ENCODE measurements around the gene INPP5F. TPM values are rescaled to one million over a fixed set of nuclear protein-coding genes. Genes with fewer than 3 reads are reported as not detected.

INPP5F gene
- total RNA-seq, 1 experiment from 2014 or later = 26.4 TPM

- H3K27me3 ChIP-seq (replicated peaks; ENCODE audit: control insufficient read depth, insufficient read depth, low read length) = no peaks in the 10 kb centered on the region
- intact Hi-C loops (cut with micrococcal nuclease; ENCODE audit: unreplicated experiment) = no loop called here
- Mint-ChIP-seq H3K36me3 (ENCODE audit: insufficient read depth, unreplicated experiment) (peaks cover 6% of the 10 kb centered on the region), H3K4me1 (ENCODE audit: low read depth, unreplicated experiment) (peaks cover 41% of the 10 kb centered on the region), H3K27ac (ENCODE audit: unreplicated experiment) (peak overlapping the region; percentile 3), H3K9me3 (ENCODE audit: unreplicated experiment) (no peaks in the 10 kb centered on the region), H3K27me3 (ENCODE audit: insufficient read depth, unreplicated experiment) (no peaks in the 10 kb centered on the region), H3K4me3 (ENCODE audit: unreplicated experiment) (peak overlapping the region; percentile 9)
- peaks cover 8% of the 10 kb centered on the region; the same call in 1 of the 2 replicates for H3K9me3 ChIP-seq
- no peak for TF ChIP-seq CTCF (IDR thresholded peaks at IDR 0.05; ENCODE audit: insufficient read depth in 1 of 2, low read depth in 1 of 2, low read length in 1 of 2, severe bottlenecking in 1 of 2, unreplicated experiment in 1 of 2)
- H3K4me1 ChIP-seq = peaks cover 36% of the 10 kb centered on the region
- no peak for DNase-seq
- no TSS peak for BruUV-seq (replicated peaks)
- CTCF ChIA-PET = no interaction called here
- no peak overlapping the region for H3K4me3 ChIP-seq (ENCODE audit: low read depth, low read length)
- POLR2A ChIA-PET = interaction anchor here (0.6 kb wide), 1 partner anchor 150 kb away, joined by 3 read pairs; the partner anchor contains the start of gene MCMBP
- no peaks in the 10 kb centered on the region for H3K36me3 ChIP-seq (ENCODE audit: control insufficient read depth, insufficient read depth, low read length)
These were observed 2.7 kb upstream of the INPP5F start for GRCh38 chr10:119723161-119723560.

- Histone ChIP-seq H3K4me1 (peaks cover 40% of the 10 kb centered on the region), H3K36me3 (ENCODE audit: control insufficient read depth, insufficient read depth, low read length) (no peaks in the 10 kb centered on the region), H3K27me3 (replicated peaks; ENCODE audit: control insufficient read depth, insufficient read depth, low read length) (no peaks in the 10 kb centered on the region), H3K9me3 (peaks cover 8% of the 10 kb centered on the region; the same call in 1 of the 2 replicates), H3K4me3 (ENCODE audit: low read depth, low read length) (no peak overlapping the region)
- H3K36me3 Mint-ChIP-seq (ENCODE audit: insufficient read depth, unreplicated experiment) = peaks cover 6% of the 10 kb centered on the region
- peak overlapping the region; percentile 3 for H3K27ac Mint-ChIP-seq (ENCODE audit: unreplicated experiment)
- H3K4me1 Mint-ChIP-seq (ENCODE audit: low read depth, unreplicated experiment) = peaks cover 45% of the 10 kb centered on the region
- no peaks in the 10 kb centered on the region for H3K9me3 Mint-ChIP-seq (ENCODE audit: unreplicated experiment)
- peak overlapping the region; percentile 9 for H3K4me3 Mint-ChIP-seq (ENCODE audit: unreplicated experiment)
- no peak for TF ChIP-seq CTCF (IDR thresholded peaks at IDR 0.05; ENCODE audit: insufficient read depth in 1 of 2, low read depth in 1 of 2, low read length in 1 of 2, severe bottlenecking in 1 of 2, unreplicated experiment in 1 of 2)
- POLR2A ChIA-PET = interaction anchor here (0.6 to 1.1 kb wide), 3 partner anchors 10 to 169 kb away, joined by 3 to 5 read pairs (median 4); partner anchors contain the start of genes MCMBP and SEC23IP
- H3K27me3 Mint-ChIP-seq (ENCODE audit: insufficient read depth, unreplicated experiment) = no peaks in the 10 kb centered on the region
- BruUV-seq (replicated peaks) = no TSS peak
- CTCF ChIA-PET = no interaction called here
- intact Hi-C loops (cut with micrococcal nuclease; ENCODE audit: unreplicated experiment) = no loop called here
- DNase-seq = no peak
These were observed 2.2 kb upstream of the INPP5F start for GRCh38 chr10:119723624-119724023.

- ChIA-PET POLR2A (interaction anchor here (0.6 to 2.3 kb wide), 18 partner anchors 11 to 470 kb away, joined by 3 to 31 read pairs (median 6); partner anchors contain the start of genes BAG3, MCMBP, SEC23IP and TIAL1), CTCF (interaction anchor here (0.6 to 2.2 kb wide), 12 partner anchors 10 to 518 kb away, joined by 3 to 20 read pairs (median 7); no protein-coding TSS in a partner anchor)
- peak overlapping the region; percentile 91 for H3K4me3 Mint-ChIP-seq (ENCODE audit: unreplicated experiment)
- H3K27me3 ChIP-seq (replicated peaks; ENCODE audit: control insufficient read depth, insufficient read depth, low read length) = no peaks in the 10 kb centered on the region
- H3K36me3 ChIP-seq (ENCODE audit: control insufficient read depth, insufficient read depth, low read length) = no peaks in the 10 kb centered on the region
- peak overlapping the region; percentile 77 for H3K4me3 ChIP-seq (ENCODE audit: low read depth, low read length)
- no peak for DNase-seq
- H3K27me3 Mint-ChIP-seq (ENCODE audit: insufficient read depth, unreplicated experiment) = no peaks in the 10 kb centered on the region
- no peak for TF ChIP-seq CTCF (IDR thresholded peaks at IDR 0.05; ENCODE audit: insufficient read depth in 1 of 2, low read depth in 1 of 2, low read length in 1 of 2, severe bottlenecking in 1 of 2, unreplicated experiment in 1 of 2)
- BruUV-seq (replicated peaks) = TSS peak; percentile 82
- intact Hi-C loops (cut with micrococcal nuclease; ENCODE audit: unreplicated experiment) = loop anchor here (1.0 kb wide), 1 partner anchor 18 kb away; no protein-coding TSS in a partner anchor
- no peaks in the 10 kb centered on the region for H3K9me3 Mint-ChIP-seq (ENCODE audit: unreplicated experiment)
- H3K36me3 Mint-ChIP-seq (ENCODE audit: insufficient read depth, unreplicated experiment) = peaks cover 6% of the 10 kb centered on the region
- peaks cover 40% of the 10 kb centered on the region for H3K4me1 ChIP-seq
- peaks cover 47% of the 10 kb centered on the region for H3K4me1 Mint-ChIP-seq (ENCODE audit: low read depth, unreplicated experiment)
- H3K27ac Mint-ChIP-seq (ENCODE audit: unreplicated experiment) = peak overlapping the region; percentile 90
- H3K9me3 ChIP-seq = peaks cover 8% of the 10 kb centered on the region; the same call in 1 of the 2 replicates
These were observed 995 bp upstream of the INPP5F start for GRCh38 chr10:119724593-119725516.
